Calu3 (cell line): ENCODE results near the gene CFAP97D2. TPM values are rescaled to one million over a fixed set of nuclear protein-coding genes. Genes with fewer than 3 reads are reported as not detected.

Source experiments
- BruUV-seq: library from RNA; stranded (reverse); fragments of 400-500 nt; replicated peaks from 2 replicates; lab custom pipeline; 2021; lab: Mats Ljungman, UMichigan
- CTCF ChIA-PET: fragments of 300-600 bp; sonication (Branson Sonifier 250); formaldehyde crosslinking; loops from one replicate; lab custom pipeline; 2022; ENCODE audit warnings: antibody characterized with exemption; lab: Charles Lee
- DNase-seq: peaks from one replicate; pipeline ENCODE4 v3.0.0; 2022
- H3K27ac Mint-ChIP-seq: one replicate; pipeline ENCODE4 v1.8.0; 2022; ENCODE audit warnings: mixed read lengths; ENCODE audit not compliant: unreplicated experiment
- H3K27me3 Mint-ChIP-seq: one replicate; pipeline ENCODE4 v1.8.0; 2022; ENCODE audit warnings: mixed read lengths; ENCODE audit not compliant: unreplicated experiment
- H3K36me3 Mint-ChIP-seq: one replicate; pipeline ENCODE4 v1.8.0; 2022; ENCODE audit warnings: mild to moderate bottlenecking, moderate library complexity, mixed read lengths; ENCODE audit not compliant: insufficient read depth, unreplicated experiment
- H3K4me1 Mint-ChIP-seq: one replicate; pipeline ENCODE4 v1.8.0; 2022; ENCODE audit warnings: mild to moderate bottlenecking, low read depth, mixed read lengths; ENCODE audit not compliant: unreplicated experiment
- H3K4me3 Mint-ChIP-seq: one replicate; pipeline ENCODE4 v1.8.0; 2022; ENCODE audit warnings: mild to moderate bottlenecking, low read depth, moderate library complexity, mixed read lengths; ENCODE audit not compliant: unreplicated experiment
- H3K9me3 Mint-ChIP-seq: one replicate; pipeline ENCODE4 v1.8.0; 2022; ENCODE audit warnings: low read depth, mixed read lengths; ENCODE audit not compliant: unreplicated experiment
- CTCF ChIP-seq: fragments of 200-600 bp; IDR thresholded peaks from one replicate; pipeline ENCODE4 v1.8.0; 2022; ENCODE audit warnings: antibody characterized with exemption; ENCODE audit not compliant: unreplicated experiment
- intact Hi-C: fragments of 100-400 bp; cut with micrococcal nuclease; formaldehyde crosslinking; loops from one replicate; pipeline ENCODE4 v1.10.0; 2022; ENCODE audit not compliant: unreplicated experiment
- total RNA-seq: library from RNA; stranded (reverse); gene quantifications from 2 replicates; pipeline ENCODE4 v1.2.3, GENCODE V29; 2022

The CFAP97D2 gene
- total RNA-seq, 1 experiment from 2014 or later, result not detected

- no peaks in the 10 kb centered on the region for H3K4me1 Mint-ChIP-seq
- intact Hi-C loops, result no loop called here
- no peak overlapping the region for H3K4me3 Mint-ChIP-seq
- no peaks in the 10 kb centered on the region for H3K27me3 Mint-ChIP-seq
- H3K27ac Mint-ChIP-seq, result no peak overlapping the region
- CTCF ChIA-PET, result no interaction called here
- no peaks in the 10 kb centered on the region for H3K36me3 Mint-ChIP-seq
- TF ChIP-seq CTCF, result no peak
- no peaks in the 10 kb centered on the region for H3K9me3 Mint-ChIP-seq
- BruUV-seq, result no TSS peak
- DNase-seq, result no peak
Observed at GRCh38 chr13:114166381-114167131, 12.5 kb upstream of the CFAP97D2 start.

GRCh38 chr13:114167426-114167825 is 11.6 kb upstream of the CFAP97D2 start:
- Mint-ChIP-seq H3K27me3 (no peaks in the 10 kb centered on the region), H3K36me3 (no peaks in the 10 kb centered on the region), H3K4me3 (no peak overlapping the region), H3K9me3 (no peaks in the 10 kb centered on the region), H3K4me1 (no peaks in the 10 kb centered on the region), H3K27ac (no peak overlapping the region)
- TF ChIP-seq CTCF, result no peak
- no peak for DNase-seq
- CTCF ChIA-PET, result no interaction called here
- intact Hi-C loops, result no loop called here
- no TSS peak for BruUV-seq

GRCh38 chr13:114167885-114168284 is 11.2 kb upstream of the CFAP97D2 start:
- Mint-ChIP-seq H3K4me1 (no peaks in the 10 kb centered on the region), H3K27ac (no peak overlapping the region), H3K27me3 (no peaks in the 10 kb centered on the region), H3K4me3 (no peak overlapping the region), H3K9me3 (no peaks in the 10 kb centered on the region), H3K36me3 (no peaks in the 10 kb centered on the region)
- BruUV-seq, result no TSS peak
- intact Hi-C loops, result no loop called here
- DNase-seq, result no peak
- no peak for TF ChIP-seq CTCF
- CTCF ChIA-PET, result no interaction called here

GRCh38 chr13:114173272-114173671 is 5.8 kb upstream of the CFAP97D2 start:
- BruUV-seq, result no TSS peak
- TF ChIP-seq CTCF, result no peak
- Mint-ChIP-seq H3K9me3 (no peaks in the 10 kb centered on the region), H3K27me3 (no peaks in the 10 kb centered on the region), H3K27ac (no peak overlapping the region), H3K36me3 (no peaks in the 10 kb centered on the region), H3K4me1 (no peaks in the 10 kb centered on the region), H3K4me3 (no peak overlapping the region)
- intact Hi-C loops, result no loop called here
- CTCF ChIA-PET, result no interaction called here
- no peak for DNase-seq
